Gastrocnemius medialis (tissue), 4 donors: ENCODE results near the gene IGSF8.

Source experiments
- POLR2A ChIP-seq, 2 donors: fragments of 450-650 bp; IDR thresholded peaks; one replicate each; pipeline ENCODE4 v1.6.1; 2017; ENCODE audit warnings: antibody characterized with exemption in 2 of 2, mild to moderate bottlenecking in 2 of 2, moderate library complexity in 2 of 2
- TF ChIP-seq, protein P1 (sequence below), 5 experiments: fragments of 450-650 bp in 3 of 5; fragments of 200-600 bp in 2 of 5; sonication (generic) in 2 of 5; IDR thresholded peaks in 4 of 5; conservative IDR thresholded peaks in 1 of 5; 1 replicate in 4 of 5; 2 replicates in 1 of 5; pipeline ENCODE4 v1.5.1; 2016 to 2019; ENCODE audit warnings: antibody characterized with exemption in 5 of 5, mild to moderate bottlenecking in 3 of 5, moderate library complexity in 3 of 5

DNA sequence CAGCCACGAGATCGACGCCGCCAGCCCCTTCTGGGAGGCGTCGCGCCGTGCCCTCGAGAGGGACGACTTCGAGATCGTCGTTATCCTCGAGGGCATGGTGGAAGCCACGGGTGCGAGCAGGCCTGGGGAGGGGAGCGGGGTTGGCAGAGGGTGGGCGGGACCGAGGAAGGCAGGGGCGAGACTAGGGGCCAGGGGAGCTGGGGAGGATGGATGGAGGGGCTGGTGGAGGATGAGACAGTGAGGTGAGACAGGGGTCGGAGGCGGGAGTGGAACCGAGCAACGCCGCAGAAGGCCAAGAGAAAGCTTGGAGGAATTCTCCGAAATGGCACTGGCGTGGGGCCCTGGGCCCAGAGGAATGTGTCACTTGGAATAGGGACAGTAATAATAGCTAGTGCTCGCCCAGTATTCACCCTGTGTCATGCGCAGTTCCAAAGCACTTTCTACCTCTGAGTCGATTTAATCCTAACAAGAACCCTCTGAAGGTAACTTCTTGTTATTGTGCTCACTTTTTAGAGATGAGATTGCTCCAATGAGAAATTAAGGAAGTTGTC, 13.6 kb downstream of the IGSF8 start:
- TF ChIP-seq, protein P1, sequence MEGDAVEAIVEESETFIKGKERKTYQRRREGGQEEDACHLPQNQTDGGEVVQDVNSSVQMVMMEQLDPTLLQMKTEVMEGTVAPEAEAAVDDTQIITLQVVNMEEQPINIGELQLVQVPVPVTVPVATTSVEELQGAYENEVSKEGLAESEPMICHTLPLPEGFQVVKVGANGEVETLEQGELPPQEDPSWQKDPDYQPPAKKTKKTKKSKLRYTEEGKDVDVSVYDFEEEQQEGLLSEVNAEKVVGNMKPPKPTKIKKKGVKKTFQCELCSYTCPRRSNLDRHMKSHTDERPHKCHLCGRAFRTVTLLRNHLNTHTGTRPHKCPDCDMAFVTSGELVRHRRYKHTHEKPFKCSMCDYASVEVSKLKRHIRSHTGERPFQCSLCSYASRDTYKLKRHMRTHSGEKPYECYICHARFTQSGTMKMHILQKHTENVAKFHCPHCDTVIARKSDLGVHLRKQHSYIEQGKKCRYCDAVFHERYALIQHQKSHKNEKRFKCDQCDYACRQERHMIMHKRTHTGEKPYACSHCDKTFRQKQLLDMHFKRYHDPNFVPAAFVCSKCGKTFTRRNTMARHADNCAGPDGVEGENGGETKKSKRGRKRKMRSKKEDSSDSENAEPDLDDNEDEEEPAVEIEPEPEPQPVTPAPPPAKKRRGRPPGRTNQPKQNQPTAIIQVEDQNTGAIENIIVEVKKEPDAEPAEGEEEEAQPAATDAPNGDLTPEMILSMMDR (IDR thresholded peaks at IDR 0.05 in 4 of 5, conservative IDR thresholded peaks at IDR 0.05 in 1 of 5): no peak
- no peak for TF ChIP-seq POLR2A (IDR thresholded peaks at IDR 0.05)
